Testis (tissue), 3 donors: ENCODE data around the gene AHCYL1. TPM values are rescaled to one million over a fixed set of nuclear protein-coding genes. Genes with fewer than 3 reads are reported as not detected.

Experiments used
- DNase-seq: peaks from one replicate; pipeline ENCODE4 v3.0.0-alpha.2; 2019
- H3K27ac ChIP-seq, 2 donors: fragments of 200-600 bp; sonication (generic); one replicate each; pipeline ENCODE4 v1.5.1; 2019
- H3K27me3 ChIP-seq: fragments of 200-600 bp; sonication (generic); one replicate; pipeline ENCODE4 v1.5.1; 2019
- H3K36me3 ChIP-seq: fragments of 200-600 bp; sonication (generic); one replicate; pipeline ENCODE4 v1.5.1; 2017; ENCODE audit warnings: low read depth; ENCODE audit errors: missing control alignments
- H3K4me1 ChIP-seq: fragments of 200-600 bp; sonication (generic); one replicate; pipeline ENCODE4 v1.5.1; 2019
- H3K4me3 ChIP-seq, 2 donors: fragments of 200-600 bp; sonication (generic); one replicate each; pipeline ENCODE4 v1.5.1; 2017 to 2019
- H3K9me3 ChIP-seq: fragments of 200-600 bp; sonication (generic); one replicate; pipeline ENCODE4 v1.5.1; 2017
- POLR2A ChIP-seq: fragments of 450-650 bp; IDR thresholded peaks from one replicate; pipeline ENCODE4 v1.6.1; 2017; ENCODE audit warnings: antibody characterized with exemption, mild to moderate bottlenecking, moderate library complexity
- WGBS, 2 donors: methylation state at CpG; one replicate each; pipeline ENCODE4 v1.1.5; 2018; 5-methylcytosine and 5-hydroxymethylcytosine counted together
- intact Hi-C: fragments of 100-400 bp; cut with DNase I; formaldehyde crosslinking; loops from one replicate; pipeline ENCODE4 v1.15.1; 2023; ENCODE audit warnings: low total_unique reads
- polyA plus RNA-seq: library from polyadenylated mRNA; stranded (reverse); fragments of 350-450 nt; fragmentation: Illumina TruSeq; extraction: RNeasy Lipid Tissue Mini Kit (QIAGEN cat#74804); gene quantifications from one replicate; pipeline ENCODE4 v1.2.3, GENCODE V29; 2014; ENCODE audit warnings: low read depth, low replicate concordance; ENCODE audit not compliant: insufficient read depth
- total RNA-seq, 2 donors: library from RNA; depleted of rRNA; stranded (reverse); fragments of >200 nt; gene quantifications; one replicate each; pipeline ENCODE4 v1.2.3, GENCODE V29; 2016
- TF ChIP-seq, protein P1 (sequence below), 3 experiments: fragments of 450-650 bp in 2 of 3; fragments of 200-600 bp in 1 of 3; sonication (generic) in 1 of 3; IDR thresholded peaks; one replicate each; pipeline ENCODE4 v1.5.1; 2016 to 2019; ENCODE audit warnings: antibody characterized with exemption in 3 of 3, mild to moderate bottlenecking in 2 of 3, moderate library complexity in 1 of 3

AHCYL1 gene
- total and polyA plus RNA-seq, 3 donors from 2014 or later = 48.5 to 64.3 (median 59.1) TPM

DNA sequence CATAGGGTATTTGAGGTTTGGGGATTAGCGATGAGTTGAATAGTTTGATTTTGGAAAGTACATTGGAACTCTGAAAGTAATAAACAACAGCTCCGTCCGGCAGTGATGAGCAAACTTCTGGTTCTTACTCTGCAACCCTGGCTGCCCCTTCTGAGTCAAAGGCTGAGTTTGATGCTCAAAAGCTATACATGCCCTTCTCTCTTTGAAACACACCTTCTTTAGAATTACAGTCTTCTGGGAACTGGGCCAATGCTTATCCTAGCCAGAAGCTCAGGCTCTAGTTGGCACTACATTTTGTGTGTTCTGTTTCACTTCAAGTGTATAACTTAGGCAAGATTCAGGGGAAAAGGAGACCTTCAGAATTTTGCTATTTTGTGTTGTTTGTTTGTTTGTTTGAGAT lies 9.3 kb downstream of the AHCYL1 start:
- Histone ChIP-seq H3K4me3 (no peak overlapping the region), H3K27ac (peak overlapping the region in 1 of 2 donors; percentile 67), H3K36me3 (no peaks in the 10 kb centered on the region), H3K27me3 (no peaks in the 10 kb centered on the region), H3K4me1 (peaks cover 49% of the 10 kb centered on the region), H3K9me3 (no peaks in the 10 kb centered on the region)
- 64 to 70% methylated on average over 3 of the region's 3 CpGs for WGBS, 2 donors
- intact Hi-C loops = no loop called here
- TF ChIP-seq, protein P1, sequence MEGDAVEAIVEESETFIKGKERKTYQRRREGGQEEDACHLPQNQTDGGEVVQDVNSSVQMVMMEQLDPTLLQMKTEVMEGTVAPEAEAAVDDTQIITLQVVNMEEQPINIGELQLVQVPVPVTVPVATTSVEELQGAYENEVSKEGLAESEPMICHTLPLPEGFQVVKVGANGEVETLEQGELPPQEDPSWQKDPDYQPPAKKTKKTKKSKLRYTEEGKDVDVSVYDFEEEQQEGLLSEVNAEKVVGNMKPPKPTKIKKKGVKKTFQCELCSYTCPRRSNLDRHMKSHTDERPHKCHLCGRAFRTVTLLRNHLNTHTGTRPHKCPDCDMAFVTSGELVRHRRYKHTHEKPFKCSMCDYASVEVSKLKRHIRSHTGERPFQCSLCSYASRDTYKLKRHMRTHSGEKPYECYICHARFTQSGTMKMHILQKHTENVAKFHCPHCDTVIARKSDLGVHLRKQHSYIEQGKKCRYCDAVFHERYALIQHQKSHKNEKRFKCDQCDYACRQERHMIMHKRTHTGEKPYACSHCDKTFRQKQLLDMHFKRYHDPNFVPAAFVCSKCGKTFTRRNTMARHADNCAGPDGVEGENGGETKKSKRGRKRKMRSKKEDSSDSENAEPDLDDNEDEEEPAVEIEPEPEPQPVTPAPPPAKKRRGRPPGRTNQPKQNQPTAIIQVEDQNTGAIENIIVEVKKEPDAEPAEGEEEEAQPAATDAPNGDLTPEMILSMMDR (IDR thresholded peaks at IDR 0.05) = no peak
- TF ChIP-seq POLR2A = no peak
- DNase-seq = no peak

GRCh38 chr1:109994654-109995053 lies 10.1 kb downstream of the AHCYL1 start:
- H3K36me3 ChIP-seq = no peaks in the 10 kb centered on the region
- H3K9me3 ChIP-seq = no peaks in the 10 kb centered on the region
- TF ChIP-seq, protein P1 (IDR thresholded peaks at IDR 0.05) = no peak
- no peak for TF ChIP-seq POLR2A
- peaks cover 49% of the 10 kb centered on the region for H3K4me1 ChIP-seq
- no peak overlapping the region for H3K4me3 ChIP-seq
- H3K27me3 ChIP-seq = no peaks in the 10 kb centered on the region
- no peak for DNase-seq
- peak overlapping the region in 1 of 2 donors; percentile 67 for H3K27ac ChIP-seq
- intact Hi-C loops = no loop called here
- 33 to 44% methylated on average over 1 of the region's 1 CpG for WGBS, 2 donors

- H3K4me1 ChIP-seq = peaks cover 49% of the 10 kb centered on the region
- peak overlapping the region; percentile 51 to 67 for H3K27ac ChIP-seq
- TF ChIP-seq, protein P1 (IDR thresholded peaks at IDR 0.05) = no peak
- no peak for TF ChIP-seq POLR2A
- H3K4me3 ChIP-seq = no peak overlapping the region
- intact Hi-C loops = no loop called here
- no peak for DNase-seq
- no peaks in the 10 kb centered on the region for H3K36me3 ChIP-seq
- no peaks in the 10 kb centered on the region for H3K27me3 ChIP-seq
- no peaks in the 10 kb centered on the region for H3K9me3 ChIP-seq
- 65 to 69% methylated on average over 2 of the region's 2 CpGs for WGBS, 2 donors
These were observed 11.0 kb downstream of the AHCYL1 start for GRCh38 chr1:109995536-109995935.

- Histone ChIP-seq H3K4me3 (no peak overlapping the region), H3K9me3 (no peaks in the 10 kb centered on the region), H3K4me1 (peaks cover 43% of the 10 kb centered on the region), H3K27me3 (no peaks in the 10 kb centered on the region), H3K36me3 (no peaks in the 10 kb centered on the region), H3K27ac (peak overlapping the region in 1 of 2 donors; percentile 67)
- 93 to 94% methylated on average over 5 of the region's 5 CpGs for WGBS, 2 donors
- intact Hi-C loops = no loop called here
- DNase-seq = no peak
- no peak for TF ChIP-seq POLR2A
- TF ChIP-seq, protein P1 (IDR thresholded peaks at IDR 0.05) = no peak
These were observed 11.9 kb downstream of the AHCYL1 start for GRCh38 chr1:109996476-109996875.

GRCh38 chr1:109997204-109997866 lies 12.8 kb downstream of the AHCYL1 start:
- no peak overlapping the region for H3K27ac ChIP-seq
- H3K4me1 ChIP-seq = peaks cover 42% of the 10 kb centered on the region
- DNase-seq = no peak
- no peaks in the 10 kb centered on the region for H3K27me3 ChIP-seq
- no peaks in the 10 kb centered on the region for H3K36me3 ChIP-seq
- no peak overlapping the region for H3K4me3 ChIP-seq
- no peaks in the 10 kb centered on the region for H3K9me3 ChIP-seq
- WGBS, 2 donors = 56 to 77% methylated on average over 7 of the region's 7 CpGs
- intact Hi-C loops = no loop called here
- no peak for TF ChIP-seq POLR2A
- TF ChIP-seq, protein P1 (IDR thresholded peaks at IDR 0.05) = no peak
